ENCODE results near the gene IMPACT. TPM values are rescaled to one million over a fixed set of nuclear protein-coding genes. Genes with fewer than 3 reads are reported as not detected.

IMPACT gene
- total RNA-seq, 1 experiment from 2014 or later = 48.8 TPM

DNA sequence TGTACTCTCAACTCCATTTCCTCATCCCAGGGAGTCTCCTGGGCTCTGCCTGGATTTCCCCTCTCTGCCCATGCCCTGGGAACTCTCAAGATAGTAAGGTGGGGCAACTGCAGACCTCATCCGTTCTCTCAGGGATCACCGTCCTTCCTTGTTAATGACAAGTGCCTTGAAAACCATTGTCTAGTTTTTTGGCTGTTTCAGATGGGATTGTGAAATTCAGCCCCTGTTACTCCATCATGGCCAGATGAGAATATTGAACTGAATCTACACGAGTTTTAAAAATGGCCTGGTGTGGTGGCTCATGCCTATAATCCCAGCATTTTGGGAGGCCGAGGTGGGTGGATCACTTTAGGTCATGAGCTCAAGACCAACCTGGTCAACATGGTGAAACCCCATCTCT is 33.3 kb downstream of the IMPACT start:
- H3K27ac Mint-ChIP-seq = no peak overlapping the region
- peaks cover 9% of the 10 kb centered on the region for H3K4me1 Mint-ChIP-seq
- POLR2A ChIA-PET = no interaction called here
- no peaks in the 10 kb centered on the region for H3K27me3 Mint-ChIP-seq (ENCODE audit: low read depth)
- 0 out of 2 replicates have a peak, but pooled peaks cover 5% of the 10 kb centered on the region for H3K9me3 Mint-ChIP-seq
- TF ChIP-seq ZNF425 (CRISPR knock-in tag; conservative IDR thresholded peaks at IDR 0.05) (no peak), ATF6 (CRISPR knock-in tag; IDR thresholded peaks at IDR 0.05) (no peak), NR2C2 (CRISPR knock-in tag; IDR thresholded peaks at IDR 0.05) (no peak), ZNF423 (CRISPR knock-in tag; IDR thresholded peaks at IDR 0.05) (no peak), GRHL2 (CRISPR knock-in tag; IDR thresholded peaks at IDR 0.05; ENCODE audit: insufficient replicate concordance, severe bottlenecking) (no peak), MYBL2 (CRISPR knock-in tag; IDR thresholded peaks at IDR 0.05) (no peak), MXD4 (CRISPR knock-in tag; IDR thresholded peaks at IDR 0.05; ENCODE audit: borderline replicate concordance) (no peak), IRF2 (CRISPR knock-in tag; IDR thresholded peaks at IDR 0.05; ENCODE audit: borderline replicate concordance, low read depth) (no peak), ZNF317 (CRISPR knock-in tag; IDR thresholded peaks at IDR 0.05; ENCODE audit: borderline replicate concordance, low read depth) (no peak), NFE2L1 (CRISPR knock-in tag; IDR thresholded peaks at IDR 0.05) (no peak), FOXP1 (CRISPR knock-in tag; IDR thresholded peaks at IDR 0.05; ENCODE audit: borderline replicate concordance) (no peak), ZNF219 (CRISPR knock-in tag; IDR thresholded peaks at IDR 0.05; ENCODE audit: borderline replicate concordance) (no peak), FOXK1 (CRISPR knock-in tag; IDR thresholded peaks at IDR 0.05) (no peak)
- TF ChIP-seq, protein P1, sequence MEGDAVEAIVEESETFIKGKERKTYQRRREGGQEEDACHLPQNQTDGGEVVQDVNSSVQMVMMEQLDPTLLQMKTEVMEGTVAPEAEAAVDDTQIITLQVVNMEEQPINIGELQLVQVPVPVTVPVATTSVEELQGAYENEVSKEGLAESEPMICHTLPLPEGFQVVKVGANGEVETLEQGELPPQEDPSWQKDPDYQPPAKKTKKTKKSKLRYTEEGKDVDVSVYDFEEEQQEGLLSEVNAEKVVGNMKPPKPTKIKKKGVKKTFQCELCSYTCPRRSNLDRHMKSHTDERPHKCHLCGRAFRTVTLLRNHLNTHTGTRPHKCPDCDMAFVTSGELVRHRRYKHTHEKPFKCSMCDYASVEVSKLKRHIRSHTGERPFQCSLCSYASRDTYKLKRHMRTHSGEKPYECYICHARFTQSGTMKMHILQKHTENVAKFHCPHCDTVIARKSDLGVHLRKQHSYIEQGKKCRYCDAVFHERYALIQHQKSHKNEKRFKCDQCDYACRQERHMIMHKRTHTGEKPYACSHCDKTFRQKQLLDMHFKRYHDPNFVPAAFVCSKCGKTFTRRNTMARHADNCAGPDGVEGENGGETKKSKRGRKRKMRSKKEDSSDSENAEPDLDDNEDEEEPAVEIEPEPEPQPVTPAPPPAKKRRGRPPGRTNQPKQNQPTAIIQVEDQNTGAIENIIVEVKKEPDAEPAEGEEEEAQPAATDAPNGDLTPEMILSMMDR (IDR thresholded peaks at IDR 0.05) = no peak
- TF ChIP-seq, protein P2, sequence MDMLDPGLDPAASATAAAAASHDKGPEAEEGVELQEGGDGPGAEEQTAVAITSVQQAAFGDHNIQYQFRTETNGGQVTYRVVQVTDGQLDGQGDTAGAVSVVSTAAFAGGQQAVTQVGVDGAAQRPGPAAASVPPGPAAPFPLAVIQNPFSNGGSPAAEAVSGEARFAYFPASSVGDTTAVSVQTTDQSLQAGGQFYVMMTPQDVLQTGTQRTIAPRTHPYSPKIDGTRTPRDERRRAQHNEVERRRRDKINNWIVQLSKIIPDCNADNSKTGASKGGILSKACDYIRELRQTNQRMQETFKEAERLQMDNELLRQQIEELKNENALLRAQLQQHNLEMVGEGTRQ (CRISPR knock-in tag; IDR thresholded peaks at IDR 0.05) = no peak
- TF ChIP-seq, protein P3, sequence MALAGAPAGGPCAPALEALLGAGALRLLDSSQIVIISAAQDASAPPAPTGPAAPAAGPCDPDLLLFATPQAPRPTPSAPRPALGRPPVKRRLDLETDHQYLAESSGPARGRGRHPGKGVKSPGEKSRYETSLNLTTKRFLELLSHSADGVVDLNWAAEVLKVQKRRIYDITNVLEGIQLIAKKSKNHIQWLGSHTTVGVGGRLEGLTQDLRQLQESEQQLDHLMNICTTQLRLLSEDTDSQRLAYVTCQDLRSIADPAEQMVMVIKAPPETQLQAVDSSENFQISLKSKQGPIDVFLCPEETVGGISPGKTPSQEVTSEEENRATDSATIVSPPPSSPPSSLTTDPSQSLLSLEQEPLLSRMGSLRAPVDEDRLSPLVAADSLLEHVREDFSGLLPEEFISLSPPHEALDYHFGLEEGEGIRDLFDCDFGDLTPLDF (CRISPR knock-in tag; IDR thresholded peaks at IDR 0.05) = no peak
- ATAC-seq (no peak), DNase-seq (ENCODE audit: low spot score) (no peak)
- H3K4me3 Mint-ChIP-seq = no peak overlapping the region
- CTCF ChIA-PET = interaction anchor here (0.8 kb wide), 1 partner anchor 29 kb away, joined by 3 read pairs; no protein-coding TSS in a partner anchor
- H3K36me3 Mint-ChIP-seq = peaks cover 13% of the 10 kb centered on the region

DNA sequence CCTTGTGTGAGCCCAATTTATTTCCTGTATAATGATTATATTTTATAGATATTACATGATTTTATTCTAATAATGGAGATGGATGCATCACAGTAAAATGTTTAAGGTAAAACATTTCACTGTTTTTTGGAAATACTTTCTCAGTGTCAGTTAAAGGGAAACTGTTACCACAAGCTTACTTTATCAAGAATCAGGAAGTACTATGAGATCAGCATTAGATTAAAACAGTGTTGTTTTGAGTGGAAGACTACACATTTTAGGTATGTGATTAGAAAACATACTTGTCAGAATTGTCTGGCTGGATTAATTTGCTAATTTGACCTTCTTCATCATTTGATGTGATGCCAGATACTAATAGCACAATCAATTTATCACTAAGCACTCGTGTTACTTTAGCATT is 33.9 kb downstream of the IMPACT start, which contains the start of gene HRH4:
TSS of gene HRH4 (plus strand) at position 250 of the 400 bp plus-strand sequence. CDS start at position 342, 92 bp downstream.
- Mint-ChIP-seq H3K27me3 (ENCODE audit: low read depth) (no peaks in the 10 kb centered on the region), H3K4me3 (no peak within 1 kb of the TSS), H3K9me3 (0 out of 2 replicates have a peak, but pooled peaks cover 5% of the 10 kb centered on the region), H3K27ac (no peak within 1 kb of the TSS), H3K4me1 (peaks cover 9% of the 10 kb centered on the region), H3K36me3 (peaks cover 10% of the 10 kb centered on the region)
- CTCF ChIA-PET = interaction anchor here (0.8 kb wide), 2 partner anchors 29 to 54 kb away, joined by 3 to 4 read pairs; no protein-coding TSS in a partner anchor
- ATAC-seq (no peak), DNase-seq (ENCODE audit: low spot score) (no peak)
- POLR2A ChIA-PET = no interaction called here
- TF ChIP-seq RELA (CRISPR knock-in tag; IDR thresholded peaks at IDR 0.05; ENCODE audit: borderline replicate concordance) (no peak), ZNF138 (CRISPR knock-in tag; conservative IDR thresholded peaks at IDR 0.05) (no peak), ZNF219 (CRISPR knock-in tag; IDR thresholded peaks at IDR 0.05; ENCODE audit: borderline replicate concordance) (no peak), ZSCAN18 (CRISPR knock-in tag; IDR thresholded peaks at IDR 0.05) (no peak), ETV6 (CRISPR knock-in tag; IDR thresholded peaks at IDR 0.05) (no peak), ELF4 (CRISPR knock-in tag; IDR thresholded peaks at IDR 0.05; ENCODE audit: low read depth) (no peak), ATF1 (CRISPR knock-in tag; IDR thresholded peaks at IDR 0.05) (no peak)
- TF ChIP-seq, protein P4, sequence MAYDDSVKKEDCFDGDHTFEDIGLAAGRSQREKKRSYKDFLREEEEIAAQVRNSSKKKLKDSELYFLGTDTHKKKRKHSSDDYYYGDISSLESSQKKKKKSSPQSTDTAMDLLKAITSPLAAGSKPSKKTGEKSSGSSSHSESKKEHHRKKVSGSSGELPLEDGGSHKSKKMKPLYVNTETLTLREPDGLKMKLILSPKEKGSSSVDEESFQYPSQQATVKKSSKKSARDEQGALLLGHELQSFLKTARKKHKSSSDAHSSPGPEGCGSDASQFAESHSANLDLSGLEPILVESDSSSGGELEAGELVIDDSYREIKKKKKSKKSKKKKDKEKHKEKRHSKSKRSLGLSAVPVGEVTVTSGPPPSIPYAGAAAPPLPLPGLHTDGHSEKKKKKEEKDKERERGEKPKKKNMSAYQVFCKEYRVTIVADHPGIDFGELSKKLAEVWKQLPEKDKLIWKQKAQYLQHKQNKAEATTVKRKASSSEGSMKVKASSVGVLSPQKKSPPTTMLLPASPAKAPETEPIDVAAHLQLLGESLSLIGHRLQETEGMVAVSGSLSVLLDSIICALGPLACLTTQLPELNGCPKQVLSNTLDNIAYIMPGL (CRISPR knock-in tag; IDR thresholded peaks at IDR 0.05) = no peak

Data from WTC11 (cell line).